ENCODE results near the gene AGGF1. TPM values are rescaled to one million over a fixed set of nuclear protein-coding genes. Genes with fewer than 3 reads are reported as not detected.

Gene AGGF1
- polyA plus RNA-seq, 2 of the 4 experiments (the other 2 are of a cell fraction): 15.8 to 32.5 TPM

DNA sequence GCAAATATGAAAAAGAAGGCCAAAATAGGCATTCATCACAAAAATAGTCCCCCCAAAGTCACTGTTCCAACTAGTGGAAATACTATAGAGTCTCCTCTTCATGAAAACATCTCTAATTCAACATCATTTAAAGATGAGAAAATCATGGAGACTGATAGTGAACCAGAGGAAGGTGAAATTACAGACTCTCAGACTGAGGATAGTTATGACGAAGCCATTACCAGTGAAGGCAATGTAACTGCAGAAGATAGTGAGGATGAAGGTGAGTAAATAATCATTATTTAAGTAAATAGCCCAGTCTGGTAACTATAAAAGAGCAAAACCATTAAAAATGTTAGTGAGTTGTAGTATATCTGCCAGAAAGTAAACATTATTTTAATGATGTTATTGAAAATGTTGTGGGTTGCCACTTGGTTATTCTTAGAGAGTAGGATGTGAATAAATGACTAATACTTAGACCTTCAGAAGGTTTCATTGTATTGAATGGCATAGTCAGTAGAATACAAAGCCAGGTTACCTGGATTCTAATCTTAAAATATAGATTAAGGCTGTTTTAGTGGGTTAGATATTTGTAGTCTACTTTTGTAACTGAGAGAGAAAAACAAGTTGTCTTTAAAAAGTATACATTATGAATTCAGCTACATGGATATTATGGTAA lies 16.3 kb downstream of the AGGF1 start:
- 91% methylated on average over 1 of the region's 1 CpG for WGBS (ENCODE audit: missing lambda C conversion rate)
- no peaks in the 10 kb centered on the region for H3K4me1 ChIP-seq

DNA sequence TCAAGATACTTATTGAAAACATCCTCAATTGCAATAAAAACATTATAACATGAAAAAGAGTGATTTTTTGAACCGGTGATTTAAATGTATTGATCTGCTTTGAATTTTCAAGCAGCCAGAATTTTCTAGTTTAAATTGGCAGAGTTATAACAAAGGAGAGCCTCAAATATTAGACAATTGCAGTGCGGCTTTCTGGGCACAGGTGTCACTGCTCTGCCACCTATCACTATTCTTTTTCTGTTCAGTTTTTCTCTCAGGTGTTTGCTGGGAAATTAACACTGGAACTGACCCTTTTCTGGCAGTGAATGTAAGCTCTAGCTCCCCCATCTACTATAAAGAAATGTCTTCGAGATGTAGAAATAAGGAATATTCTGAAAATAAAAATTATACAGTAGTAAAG lies 33.8 kb downstream of the AGGF1 start:
- H3K4me3 ChIP-seq: no peak overlapping the region
- H3K9me3 ChIP-seq: no peaks in the 10 kb centered on the region
- DNase-seq (ENCODE audit: low read depth in 1 of 2, low spot score in 1 of 2) (no peak), FAIRE-seq (no peak), ATAC-seq (no peak)
- no peak overlapping the region for H3K27ac ChIP-seq
- TF ChIP-seq CHD2 (IDR thresholded peaks at IDR 0.05; ENCODE audit: low read length, partially characterized antibody) (no peak), ESRRA (IDR thresholded peaks at IDR 0.05; ENCODE audit: borderline replicate concordance, low read length) (no peak), HOXA7 (CRISPR knock-in tag; IDR thresholded peaks at IDR 0.05) (no peak), GATA3 (IDR thresholded peaks at IDR 0.05; ENCODE audit: borderline replicate concordance) (no peak), BHLHE40 (IDR thresholded peaks at IDR 0.05; ENCODE audit: low read depth, low read length) (no peak), POLR2AphosphoS2 (conservative IDR thresholded peaks at IDR 0.05; ENCODE audit: low read length) (no peak), ZNF302 (CRISPR knock-in tag; IDR thresholded peaks at IDR 0.05) (no peak), EHMT2 (IDR thresholded peaks at IDR 0.05; ENCODE audit: low read depth) (no peak), CEBPB (IDR thresholded peaks at IDR 0.05) (no peak), HEYL (CRISPR knock-in tag; IDR thresholded peaks at IDR 0.05) (no peak)
- TF ChIP-seq, protein P1, sequence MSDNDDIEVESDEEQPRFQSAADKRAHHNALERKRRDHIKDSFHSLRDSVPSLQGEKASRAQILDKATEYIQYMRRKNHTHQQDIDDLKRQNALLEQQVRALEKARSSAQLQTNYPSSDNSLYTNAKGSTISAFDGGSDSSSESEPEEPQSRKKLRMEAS (IDR thresholded peaks at IDR 0.05): no peak
- TF ChIP-seq, protein P2, sequence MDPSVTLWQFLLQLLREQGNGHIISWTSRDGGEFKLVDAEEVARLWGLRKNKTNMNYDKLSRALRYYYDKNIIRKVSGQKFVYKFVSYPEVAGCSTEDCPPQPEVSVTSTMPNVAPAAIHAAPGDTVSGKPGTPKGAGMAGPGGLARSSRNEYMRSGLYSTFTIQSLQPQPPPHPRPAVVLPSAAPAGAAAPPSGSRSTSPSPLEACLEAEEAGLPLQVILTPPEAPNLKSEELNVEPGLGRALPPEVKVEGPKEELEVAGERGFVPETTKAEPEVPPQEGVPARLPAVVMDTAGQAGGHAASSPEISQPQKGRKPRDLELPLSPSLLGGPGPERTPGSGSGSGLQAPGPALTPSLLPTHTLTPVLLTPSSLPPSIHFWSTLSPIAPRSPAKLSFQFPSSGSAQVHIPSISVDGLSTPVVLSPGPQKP (IDR thresholded peaks at IDR 0.05; ENCODE audit: low read depth, low read length): no peak
- TF ChIP-seq, protein P3, sequence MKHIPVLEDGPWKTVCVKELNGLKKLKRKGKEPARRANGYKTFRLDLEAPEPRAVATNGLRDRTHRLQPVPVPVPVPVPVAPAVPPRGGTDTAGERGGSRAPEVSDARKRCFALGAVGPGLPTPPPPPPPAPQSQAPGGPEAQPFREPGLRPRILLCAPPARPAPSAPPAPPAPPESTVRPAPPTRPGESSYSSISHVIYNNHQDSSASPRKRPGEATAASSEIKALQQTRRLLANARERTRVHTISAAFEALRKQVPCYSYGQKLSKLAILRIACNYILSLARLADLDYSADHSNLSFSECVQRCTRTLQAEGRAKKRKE (CRISPR knock-in tag; IDR thresholded peaks at IDR 0.05; ENCODE audit: low read depth): no peak
- TF ChIP-seq, protein P4, sequence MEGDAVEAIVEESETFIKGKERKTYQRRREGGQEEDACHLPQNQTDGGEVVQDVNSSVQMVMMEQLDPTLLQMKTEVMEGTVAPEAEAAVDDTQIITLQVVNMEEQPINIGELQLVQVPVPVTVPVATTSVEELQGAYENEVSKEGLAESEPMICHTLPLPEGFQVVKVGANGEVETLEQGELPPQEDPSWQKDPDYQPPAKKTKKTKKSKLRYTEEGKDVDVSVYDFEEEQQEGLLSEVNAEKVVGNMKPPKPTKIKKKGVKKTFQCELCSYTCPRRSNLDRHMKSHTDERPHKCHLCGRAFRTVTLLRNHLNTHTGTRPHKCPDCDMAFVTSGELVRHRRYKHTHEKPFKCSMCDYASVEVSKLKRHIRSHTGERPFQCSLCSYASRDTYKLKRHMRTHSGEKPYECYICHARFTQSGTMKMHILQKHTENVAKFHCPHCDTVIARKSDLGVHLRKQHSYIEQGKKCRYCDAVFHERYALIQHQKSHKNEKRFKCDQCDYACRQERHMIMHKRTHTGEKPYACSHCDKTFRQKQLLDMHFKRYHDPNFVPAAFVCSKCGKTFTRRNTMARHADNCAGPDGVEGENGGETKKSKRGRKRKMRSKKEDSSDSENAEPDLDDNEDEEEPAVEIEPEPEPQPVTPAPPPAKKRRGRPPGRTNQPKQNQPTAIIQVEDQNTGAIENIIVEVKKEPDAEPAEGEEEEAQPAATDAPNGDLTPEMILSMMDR (IDR thresholded peaks at IDR 0.05): no peak
- TF ChIP-seq, protein P5, sequence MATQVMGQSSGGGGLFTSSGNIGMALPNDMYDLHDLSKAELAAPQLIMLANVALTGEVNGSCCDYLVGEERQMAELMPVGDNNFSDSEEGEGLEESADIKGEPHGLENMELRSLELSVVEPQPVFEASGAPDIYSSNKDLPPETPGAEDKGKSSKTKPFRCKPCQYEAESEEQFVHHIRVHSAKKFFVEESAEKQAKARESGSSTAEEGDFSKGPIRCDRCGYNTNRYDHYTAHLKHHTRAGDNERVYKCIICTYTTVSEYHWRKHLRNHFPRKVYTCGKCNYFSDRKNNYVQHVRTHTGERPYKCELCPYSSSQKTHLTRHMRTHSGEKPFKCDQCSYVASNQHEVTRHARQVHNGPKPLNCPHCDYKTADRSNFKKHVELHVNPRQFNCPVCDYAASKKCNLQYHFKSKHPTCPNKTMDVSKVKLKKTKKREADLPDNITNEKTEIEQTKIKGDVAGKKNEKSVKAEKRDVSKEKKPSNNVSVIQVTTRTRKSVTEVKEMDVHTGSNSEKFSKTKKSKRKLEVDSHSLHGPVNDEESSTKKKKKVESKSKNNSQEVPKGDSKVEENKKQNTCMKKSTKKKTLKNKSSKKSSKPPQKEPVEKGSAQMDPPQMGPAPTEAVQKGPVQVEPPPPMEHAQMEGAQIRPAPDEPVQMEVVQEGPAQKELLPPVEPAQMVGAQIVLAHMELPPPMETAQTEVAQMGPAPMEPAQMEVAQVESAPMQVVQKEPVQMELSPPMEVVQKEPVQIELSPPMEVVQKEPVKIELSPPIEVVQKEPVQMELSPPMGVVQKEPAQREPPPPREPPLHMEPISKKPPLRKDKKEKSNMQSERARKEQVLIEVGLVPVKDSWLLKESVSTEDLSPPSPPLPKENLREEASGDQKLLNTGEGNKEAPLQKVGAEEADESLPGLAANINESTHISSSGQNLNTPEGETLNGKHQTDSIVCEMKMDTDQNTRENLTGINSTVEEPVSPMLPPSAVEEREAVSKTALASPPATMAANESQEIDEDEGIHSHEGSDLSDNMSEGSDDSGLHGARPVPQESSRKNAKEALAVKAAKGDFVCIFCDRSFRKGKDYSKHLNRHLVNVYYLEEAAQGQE (IDR thresholded peaks at IDR 0.05): no peak
- TF ChIP-seq, protein P6, sequence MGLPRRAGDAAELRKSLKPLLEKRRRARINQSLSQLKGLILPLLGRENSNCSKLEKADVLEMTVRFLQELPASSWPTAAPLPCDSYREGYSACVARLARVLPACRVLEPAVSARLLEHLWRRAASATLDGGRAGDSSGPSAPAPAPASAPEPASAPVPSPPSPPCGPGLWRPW (IDR thresholded peaks at IDR 0.05): no peak
- TF ChIP-seq, protein P7, sequence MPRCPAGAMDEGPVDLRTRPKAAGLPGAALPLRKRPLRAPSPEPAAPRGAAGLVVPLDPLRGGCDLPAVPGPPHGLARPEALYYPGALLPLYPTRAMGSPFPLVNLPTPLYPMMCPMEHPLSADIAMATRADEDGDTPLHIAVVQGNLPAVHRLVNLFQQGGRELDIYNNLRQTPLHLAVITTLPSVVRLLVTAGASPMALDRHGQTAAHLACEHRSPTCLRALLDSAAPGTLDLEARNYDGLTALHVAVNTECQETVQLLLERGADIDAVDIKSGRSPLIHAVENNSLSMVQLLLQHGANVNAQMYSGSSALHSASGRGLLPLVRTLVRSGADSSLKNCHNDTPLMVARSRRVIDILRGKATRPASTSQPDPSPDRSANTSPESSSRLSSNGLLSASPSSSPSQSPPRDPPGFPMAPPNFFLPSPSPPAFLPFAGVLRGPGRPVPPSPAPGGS (IDR thresholded peaks at IDR 0.05): no peak
- ChIA-PET POLR2A (no interaction called here), CTCF (interaction anchor here (0.7 to 4.2 kb wide), 4 partner anchors 11 to 289 kb away, joined by 3 to 20 read pairs (median 3); no protein-coding TSS in a partner anchor)
- 90% methylated on average over 3 of the region's 3 CpGs for WGBS (ENCODE audit: missing lambda C conversion rate)
- no peak overlapping the region for H3K4me2 ChIP-seq
- no peaks in the 10 kb centered on the region for H3K4me1 ChIP-seq

More for the DNA sequence above, 16.3 kb downstream of the AGGF1 start:
- no peaks in the 10 kb centered on the region for H3K9me3 ChIP-seq
- H3K4me2 ChIP-seq: no peak overlapping the region
- H3K27ac ChIP-seq: no peak overlapping the region
- ChIA-PET CTCF (no interaction called here), POLR2A (no interaction called here)
- DNase-seq (ENCODE audit: low read depth in 1 of 2, low spot score in 1 of 2) (no peak), FAIRE-seq (no peak), ATAC-seq (no peak)
- H3K4me3 ChIP-seq: no peak overlapping the region
- TF ChIP-seq, protein P3 (CRISPR knock-in tag; IDR thresholded peaks at IDR 0.05; ENCODE audit: low read depth): no peak
- TF ChIP-seq TP53 (CRISPR knock-in tag; IDR thresholded peaks at IDR 0.05) (no peak), HOXB13 (CRISPR knock-in tag; IDR thresholded peaks at IDR 0.05; ENCODE audit: low read depth) (no peak), ESRRA (IDR thresholded peaks at IDR 0.05; ENCODE audit: borderline replicate concordance, low read length) (no peak)
